Activated CD4-positive, alpha-beta T cell treated with anti-CD3 and anti-CD28 coated beads for 36 hours (primary cell): ENCODE data around the gene ORM2. TPM values are rescaled to one million over a fixed set of nuclear protein-coding genes. Genes with fewer than 3 reads are reported as not detected.

Experiments used
- ATAC-seq: fragments of 200-7000 bp; cut with Tn5 transposase; one replicate; pipeline ENCODE4 v1.10.0; 2021; ENCODE audit warnings: mild to moderate bottlenecking, moderate library complexity
- CTCF ChIA-PET: fragments of 350-600 bp; sonication (Branson Sonifier 250); formaldehyde crosslinking; loops from one replicate; lab custom pipeline; 2021; ENCODE audit warnings: antibody characterized with exemption; lab: Charles Lee
- POLR2A ChIA-PET: fragments of 350-600 bp; sonication (Branson Sonifier 250); formaldehyde crosslinking; loops from one replicate; lab custom pipeline; 2021; ENCODE audit warnings: antibody characterized with exemption, inconsistent platforms; lab: Charles Lee
- DNase-seq: peaks from one replicate; pipeline ENCODE4 v3.0.0-alpha.2; 2020
- H3K27ac Mint-ChIP-seq: one replicate; pipeline ENCODE4 v1.8.0; 2021; ENCODE audit warnings: mixed read lengths
- H3K27me3 Mint-ChIP-seq: one replicate; pipeline ENCODE4 v1.8.0; 2021; ENCODE audit warnings: mixed read lengths
- H3K36me3 Mint-ChIP-seq: one replicate; pipeline ENCODE4 v1.8.0; 2021; ENCODE audit warnings: low read depth, mixed read lengths
- H3K4me1 Mint-ChIP-seq: one replicate; pipeline ENCODE4 v1.8.0; 2021; ENCODE audit warnings: mixed read lengths
- H3K4me3 Mint-ChIP-seq: one replicate; pipeline ENCODE4 v1.8.0; 2021; ENCODE audit warnings: mild to moderate bottlenecking, moderate library complexity, mixed read lengths
- H3K9me3 Mint-ChIP-seq: one replicate; pipeline ENCODE4 v1.8.0; 2021; ENCODE audit warnings: low read depth, mixed read lengths
- intact Hi-C, 2 experiments: fragments of 100-400 bp; cut with DNase I in 1 of 2; cut with micrococcal nuclease in 1 of 2; formaldehyde crosslinking; loops; one replicate each; pipeline versions ENCODE4 v1.14.2 to v1.15.1; 2022 to 2024; cut with DNase I, micrococcal nuclease
- total RNA-seq, 2 experiments: library from RNA; stranded (reverse); gene quantifications; one replicate each; pipeline ENCODE4 v1.2.3, GENCODE V29; 2021

ORM2 gene
- total RNA-seq, 2 experiments from 2014 or later: not detected

- H3K36me3 Mint-ChIP-seq: peaks cover 85% of the 10 kb centered on the region
- ATAC-seq (no peak), DNase-seq (no peak)
- no peaks in the 10 kb centered on the region for H3K27me3 Mint-ChIP-seq
- CTCF ChIA-PET: interaction anchor here (0.8 to 2.4 kb wide), 7 partner anchors 12 to 38 kb away, joined by 3 to 11 read pairs (median 5); no protein-coding TSS in a partner anchor
- POLR2A ChIA-PET: interaction anchor here (0.6 to 0.7 kb wide), 3 partner anchors 11 to 262 kb away, joined by 3 to 5 read pairs (median 4); no protein-coding TSS in a partner anchor
- peaks cover 2% of the 10 kb centered on the region for H3K9me3 Mint-ChIP-seq
- peak overlapping the region; percentile 84 for H3K27ac Mint-ChIP-seq
- no peak overlapping the region for H3K4me3 Mint-ChIP-seq
- peaks cover 86% of the 10 kb centered on the region for H3K4me1 Mint-ChIP-seq
- intact Hi-C loops: no loop called here
These were observed 37.7 kb downstream of the ORM2 start for GRCh38 chr9:114367366-114367765.

GRCh38 chr9:114367772-114368569, 38.3 kb downstream of the ORM2 start:
- peaks cover 2% of the 10 kb centered on the region for H3K9me3 Mint-ChIP-seq
- ATAC-seq (no peak), DNase-seq (no peak)
- POLR2A ChIA-PET: interaction anchor here (0.6 kb wide), 2 partner anchors 11 to 262 kb away, joined by 3 to 5 read pairs; no protein-coding TSS in a partner anchor
- H3K4me1 Mint-ChIP-seq: peaks cover 87% of the 10 kb centered on the region
- peaks cover 79% of the 10 kb centered on the region for H3K36me3 Mint-ChIP-seq
- CTCF ChIA-PET: interaction anchor here (1.1 to 2.4 kb wide), 6 partner anchors 12 to 37 kb away, joined by 3 to 11 read pairs (median 5); no protein-coding TSS in a partner anchor
- no peak overlapping the region for H3K4me3 Mint-ChIP-seq
- H3K27me3 Mint-ChIP-seq: no peaks in the 10 kb centered on the region
- intact Hi-C loops: no loop called here
- peak overlapping the region; percentile 84 for H3K27ac Mint-ChIP-seq

- POLR2A ChIA-PET: no interaction called here
- no peak for DNase-seq
- H3K4me1 Mint-ChIP-seq: peaks cover 87% of the 10 kb centered on the region
- no peak overlapping the region for H3K4me3 Mint-ChIP-seq
- ATAC-seq: no peak
- intact Hi-C loops: no loop called here
- peak overlapping the region; percentile 33 for H3K27ac Mint-ChIP-seq
- peaks cover 2% of the 10 kb centered on the region for H3K9me3 Mint-ChIP-seq
- peaks cover 78% of the 10 kb centered on the region for H3K36me3 Mint-ChIP-seq
- CTCF ChIA-PET: interaction anchor here (0.7 to 2.4 kb wide), 3 partner anchors 10 to 25 kb away, joined by 3 to 11 read pairs (median 4); no protein-coding TSS in a partner anchor
- H3K27me3 Mint-ChIP-seq: no peaks in the 10 kb centered on the region
These were observed 39.8 kb downstream of the ORM2 start for GRCh38 chr9:114369216-114370130.

GRCh38 chr9:114370251-114370967, 40.7 kb downstream of the ORM2 start:
- POLR2A ChIA-PET: no interaction called here
- intact Hi-C loops: no loop called here
- H3K4me3 Mint-ChIP-seq: no peak overlapping the region
- peaks cover 79% of the 10 kb centered on the region for H3K36me3 Mint-ChIP-seq
- ATAC-seq (no peak), DNase-seq (no peak)
- CTCF ChIA-PET: interaction anchor here (1.3 kb wide), 1 partner anchor 27 kb away, joined by 4 read pairs; no protein-coding TSS in a partner anchor
- H3K4me1 Mint-ChIP-seq: peaks cover 88% of the 10 kb centered on the region
- peak overlapping the region; percentile 89 for H3K27ac Mint-ChIP-seq
- no peaks in the 10 kb centered on the region for H3K27me3 Mint-ChIP-seq
- peaks cover 2% of the 10 kb centered on the region for H3K9me3 Mint-ChIP-seq

- no peak overlapping the region for H3K4me3 Mint-ChIP-seq
- no peaks in the 10 kb centered on the region for H3K27me3 Mint-ChIP-seq
- ChIA-PET POLR2A (no interaction called here), CTCF (interaction anchor here (1.3 kb wide), 1 partner anchor 26 kb away, joined by 4 read pairs; no protein-coding TSS in a partner anchor)
- H3K36me3 Mint-ChIP-seq: peaks cover 79% of the 10 kb centered on the region
- peaks cover 88% of the 10 kb centered on the region for H3K4me1 Mint-ChIP-seq
- intact Hi-C loops: no loop called here
- DNase-seq (no peak), ATAC-seq (no peak)
- peak overlapping the region; percentile 89 for H3K27ac Mint-ChIP-seq
- peaks cover 2% of the 10 kb centered on the region for H3K9me3 Mint-ChIP-seq
These were observed 41.3 kb downstream of the ORM2 start for GRCh38 chr9:114370968-114371320.

GRCh38 chr9:114371343-114371944, 41.8 kb downstream of the ORM2 start:
- Mint-ChIP-seq H3K27ac (peak overlapping the region; percentile 89), H3K4me1 (peaks cover 85% of the 10 kb centered on the region), H3K4me3 (peak overlapping the region; percentile 64), H3K9me3 (peaks cover 2% of the 10 kb centered on the region), H3K36me3 (peaks cover 78% of the 10 kb centered on the region), H3K27me3 (no peaks in the 10 kb centered on the region)
- POLR2A ChIA-PET: interaction anchor here (2.7 kb wide), 1 partner anchor 14 kb away, joined by 22 read pairs; no protein-coding TSS in a partner anchor
- ATAC-seq (no peak), DNase-seq (no peak)
- intact Hi-C loops: no loop called here
- CTCF ChIA-PET: interaction anchor here (1.3 to 1.7 kb wide), 2 partner anchors 13 to 26 kb away, joined by 4 to 6 read pairs; no protein-coding TSS in a partner anchor

- Mint-ChIP-seq H3K27me3 (no peaks in the 10 kb centered on the region), H3K4me1 (peaks cover 84% of the 10 kb centered on the region), H3K27ac (peak overlapping the region; percentile 89), H3K9me3 (peaks cover 2% of the 10 kb centered on the region), H3K36me3 (peaks cover 78% of the 10 kb centered on the region), H3K4me3 (peak overlapping the region; percentile 64)
- intact Hi-C loops: loop anchor here in 1 of 2 experiments (1.0 kb wide), 1 partner anchor 23 kb away; no protein-coding TSS in a partner anchor
- POLR2A ChIA-PET: interaction anchor here (2.7 kb wide), 1 partner anchor 14 kb away, joined by 22 read pairs; no protein-coding TSS in a partner anchor
- DNase-seq (peak; percentile 62), ATAC-seq (peak; percentile 57)
- CTCF ChIA-PET: interaction anchor here (0.6 to 1.7 kb wide), 4 partner anchors 13 to 205 kb away, joined by 3 to 6 read pairs (median 4); no protein-coding TSS in a partner anchor
These were observed 42.6 kb downstream of the ORM2 start for GRCh38 chr9:114371973-114372917.

GRCh38 chr9:114372921-114373448, 43.3 kb downstream of the ORM2 start:
- intact Hi-C loops: loop anchor here (1.0 kb wide), 3 partner anchors 12 to 25 kb away; no protein-coding TSS in a partner anchor
- H3K36me3 Mint-ChIP-seq: peaks cover 77% of the 10 kb centered on the region
- H3K27ac Mint-ChIP-seq: peak overlapping the region; percentile 89
- H3K4me3 Mint-ChIP-seq: peak overlapping the region; percentile 64
- POLR2A ChIA-PET: interaction anchor here (2.7 kb wide), 1 partner anchor 13 kb away, joined by 22 read pairs; no protein-coding TSS in a partner anchor
- ATAC-seq (peak; percentile 85), DNase-seq (peak; percentile 91)
- CTCF ChIA-PET: interaction anchor here (0.6 to 2.2 kb wide), 4 partner anchors 12 to 204 kb away, joined by 3 to 12 read pairs (median 4); no protein-coding TSS in a partner anchor
- peaks cover 2% of the 10 kb centered on the region for H3K9me3 Mint-ChIP-seq
- H3K27me3 Mint-ChIP-seq: no peaks in the 10 kb centered on the region
- peaks cover 84% of the 10 kb centered on the region for H3K4me1 Mint-ChIP-seq
